ENCODE data around the gene SYNCRIP.

SYNCRIP gene

GRCh38 chr6:85669735-85670194 is 27.1 kb upstream of the SYNCRIP start:
- DNase-seq (ENCODE audit: low read depth): peak; percentile 85

DNA sequence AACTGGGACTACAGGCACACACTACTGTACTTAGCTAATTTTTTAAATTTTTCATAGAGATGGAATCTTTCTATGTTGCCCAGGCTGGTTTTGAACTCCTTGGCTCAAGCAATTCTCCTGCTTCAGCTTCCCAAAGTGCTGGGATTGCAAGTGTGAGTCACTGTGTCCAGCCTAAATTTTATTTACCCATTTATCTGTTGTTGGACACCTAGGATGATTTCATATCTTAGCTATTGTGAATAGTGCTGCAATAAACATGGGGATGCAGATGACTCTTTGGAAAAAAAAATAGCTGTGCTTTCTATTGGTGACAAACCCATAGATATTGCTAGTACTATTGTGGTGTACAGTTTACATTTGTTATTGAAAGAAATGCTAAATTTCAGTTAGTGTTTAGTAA is 19.6 kb upstream of the SYNCRIP start:
- DNase-seq (ENCODE audit: low read depth): peak; percentile 40

DNA sequence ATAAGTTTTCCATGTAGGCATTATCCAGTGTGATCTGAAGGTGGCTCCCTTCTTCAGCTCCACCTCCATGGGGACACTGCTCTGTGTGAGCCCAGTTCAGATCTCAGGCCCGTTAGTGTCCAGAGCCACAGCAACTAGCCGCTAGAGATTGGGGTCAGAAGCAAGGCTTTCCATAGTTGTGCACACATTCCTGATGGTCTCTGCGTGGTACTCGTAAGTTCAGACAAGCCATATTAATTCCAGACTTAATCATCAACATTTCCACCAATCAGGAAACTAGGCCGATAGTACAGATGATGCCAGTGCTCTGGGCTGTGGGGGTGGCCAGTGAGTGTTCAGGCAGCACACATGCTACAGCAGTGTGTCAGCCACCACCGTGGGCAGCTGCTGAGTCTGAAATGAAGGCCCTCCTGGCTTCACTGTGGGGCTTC is 17.5 kb upstream of the SYNCRIP start:
- DNase-seq (ENCODE audit: low read depth): peak; percentile 97

- no peak for DNase-seq (ENCODE audit: low read depth)
Measured at GRCh38 chr6:85650606-85651005, 7.9 kb upstream of the SYNCRIP start.

DNA sequence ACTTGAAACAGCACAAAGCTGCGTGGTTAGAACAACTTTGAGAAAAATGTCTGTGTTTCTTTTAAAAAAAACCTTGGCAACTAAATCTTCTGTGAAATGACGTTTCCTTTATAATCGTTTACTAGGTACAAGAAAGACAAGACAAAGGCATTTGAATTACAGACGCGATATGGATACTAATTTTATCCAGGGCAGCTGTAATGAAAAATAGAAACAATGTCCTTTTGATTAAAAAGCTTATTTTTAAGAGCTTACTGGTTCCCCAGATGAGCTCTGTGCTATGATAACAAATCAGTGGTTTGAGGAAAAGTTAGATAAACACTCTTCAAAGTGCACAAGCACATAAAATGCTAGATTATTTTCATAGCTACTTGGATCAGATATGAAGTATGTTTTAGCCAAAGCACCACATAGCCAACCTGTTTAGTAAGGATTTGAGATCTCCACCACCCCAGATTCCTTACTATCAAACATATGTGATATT is 1.6 kb upstream of the SYNCRIP start:
- peak; percentile 24 for DNase-seq (ENCODE audit: low read depth)

GRCh38 chr6:85643537-85644278 is 1.0 kb upstream of the SYNCRIP start:
- DNase-seq (ENCODE audit: low read depth): peak; percentile 92

DNA sequence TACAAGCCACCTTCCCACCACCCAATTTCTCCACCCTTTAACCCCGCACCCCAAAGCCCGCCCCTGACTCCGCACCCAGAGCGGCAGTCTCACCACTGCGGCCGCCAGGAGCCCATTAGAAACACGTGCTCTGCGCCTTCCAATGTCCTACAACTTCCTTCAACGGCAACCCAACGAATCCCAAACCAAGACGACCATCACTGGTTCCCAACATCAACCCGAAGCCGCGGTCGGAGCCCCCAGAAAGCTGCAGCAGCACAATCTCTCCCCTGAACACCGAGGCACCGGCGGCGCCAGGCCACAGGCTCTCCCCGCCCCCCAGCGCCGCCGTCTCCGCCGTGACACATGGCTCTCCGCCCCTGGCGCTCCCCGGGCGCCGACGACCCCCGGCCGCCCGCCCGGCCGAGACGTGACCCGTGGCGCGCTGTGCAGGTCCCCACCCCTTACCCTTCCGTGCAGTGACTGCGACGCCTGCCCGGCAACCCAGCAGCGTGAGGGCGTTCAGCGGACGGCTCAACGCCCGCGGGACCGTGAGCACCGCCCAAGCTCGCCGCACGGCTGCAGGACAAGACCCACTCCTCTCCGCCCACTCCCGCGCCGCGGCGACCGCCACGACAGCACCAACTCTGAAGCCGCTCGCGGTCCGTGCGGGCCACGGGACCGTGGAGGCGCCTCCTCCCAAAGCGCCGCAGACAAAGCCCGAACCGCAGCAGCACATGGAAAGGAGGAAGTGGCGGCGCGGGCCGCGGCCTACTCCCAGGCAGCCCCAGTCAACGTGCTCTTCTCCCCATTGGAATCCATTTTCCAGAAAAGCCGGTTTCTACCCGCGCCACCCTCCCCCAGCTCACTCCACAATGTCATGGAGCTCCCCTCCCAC is 551 bp downstream of the SYNCRIP start:
- DNase-seq (ENCODE audit: low read depth): peak; percentile 65

GRCh38 chr6:85641522-85641896 is 1.2 kb downstream of the SYNCRIP start:
- DNase-seq (ENCODE audit: low read depth): peak; percentile 70

GRCh38 chr6:85640821-85641220 is 1.9 kb downstream of the SYNCRIP start:
- DNase-seq (ENCODE audit: low read depth): no peak

DNA sequence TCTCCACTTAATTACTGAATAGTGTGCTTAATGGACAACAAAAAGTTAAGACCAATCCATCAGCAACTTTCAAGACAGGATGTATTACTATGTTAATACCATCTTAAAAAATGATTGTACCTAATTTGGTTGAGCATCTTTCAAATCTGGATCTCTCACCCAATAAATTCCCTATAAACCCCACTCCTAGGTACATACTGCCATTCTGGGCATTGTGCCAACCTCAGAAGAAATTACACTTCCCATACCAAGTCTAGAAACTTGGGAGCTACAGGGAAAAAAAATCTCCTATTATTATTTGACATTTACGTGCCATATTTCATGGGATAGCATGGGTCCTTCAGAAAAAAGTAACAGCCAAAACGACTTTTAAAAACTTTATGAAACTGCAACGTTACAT is 5.1 kb downstream of the SYNCRIP start:
- no peak for DNase-seq (ENCODE audit: low read depth)

- no peak for DNase-seq (ENCODE audit: low read depth)
Measured at GRCh38 chr6:85632164-85632942, 10.3 kb downstream of the SYNCRIP start.

- DNase-seq (ENCODE audit: low read depth): peak; percentile 24
Measured at GRCh38 chr6:85631117-85631516, 11.6 kb downstream of the SYNCRIP start.

GRCh38 chr6:85628353-85628752 is 14.3 kb downstream of the SYNCRIP start:
- no peak for DNase-seq (ENCODE audit: low read depth)

DNA sequence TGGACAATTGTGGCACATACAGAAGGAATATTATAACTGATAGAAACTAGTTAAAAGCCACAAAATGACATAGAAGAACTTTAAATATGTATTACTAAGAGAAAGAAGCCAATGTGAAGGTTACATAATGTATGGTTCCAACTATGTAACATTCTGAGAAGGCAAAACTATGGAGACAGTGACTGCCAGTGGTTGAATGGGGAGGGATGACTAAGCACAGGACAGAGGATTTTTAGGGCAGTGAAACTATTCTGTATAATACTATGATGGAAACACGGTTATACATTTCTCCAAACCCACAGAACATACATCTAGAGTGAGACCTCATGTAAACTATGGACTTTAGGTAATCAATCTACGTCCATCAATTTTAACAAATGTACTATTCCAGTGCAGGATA is 22.4 kb downstream of the SYNCRIP start:
- no peak for DNase-seq (ENCODE audit: low read depth)

DNA sequence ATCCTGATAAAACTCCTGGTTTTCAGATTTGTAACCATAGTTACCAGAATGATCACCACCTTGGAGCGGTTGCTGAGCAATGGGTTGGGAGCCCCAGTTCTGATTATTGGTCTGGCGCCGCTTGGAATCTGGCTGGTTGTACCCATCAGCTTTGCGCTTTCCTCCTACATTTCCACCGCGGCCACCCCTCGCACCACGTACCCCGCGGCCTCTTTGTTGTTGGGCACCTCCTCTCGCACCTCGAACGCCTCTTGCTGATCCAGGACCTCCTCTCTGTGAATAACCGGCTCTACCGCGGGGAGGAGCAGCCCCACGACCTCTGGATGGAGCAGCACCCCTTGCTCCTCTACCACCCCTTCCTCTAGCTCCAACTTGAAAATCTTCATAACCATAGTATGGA is 27.9 kb downstream of the SYNCRIP start:
- DNase-seq (ENCODE audit: low read depth): no peak

DNA sequence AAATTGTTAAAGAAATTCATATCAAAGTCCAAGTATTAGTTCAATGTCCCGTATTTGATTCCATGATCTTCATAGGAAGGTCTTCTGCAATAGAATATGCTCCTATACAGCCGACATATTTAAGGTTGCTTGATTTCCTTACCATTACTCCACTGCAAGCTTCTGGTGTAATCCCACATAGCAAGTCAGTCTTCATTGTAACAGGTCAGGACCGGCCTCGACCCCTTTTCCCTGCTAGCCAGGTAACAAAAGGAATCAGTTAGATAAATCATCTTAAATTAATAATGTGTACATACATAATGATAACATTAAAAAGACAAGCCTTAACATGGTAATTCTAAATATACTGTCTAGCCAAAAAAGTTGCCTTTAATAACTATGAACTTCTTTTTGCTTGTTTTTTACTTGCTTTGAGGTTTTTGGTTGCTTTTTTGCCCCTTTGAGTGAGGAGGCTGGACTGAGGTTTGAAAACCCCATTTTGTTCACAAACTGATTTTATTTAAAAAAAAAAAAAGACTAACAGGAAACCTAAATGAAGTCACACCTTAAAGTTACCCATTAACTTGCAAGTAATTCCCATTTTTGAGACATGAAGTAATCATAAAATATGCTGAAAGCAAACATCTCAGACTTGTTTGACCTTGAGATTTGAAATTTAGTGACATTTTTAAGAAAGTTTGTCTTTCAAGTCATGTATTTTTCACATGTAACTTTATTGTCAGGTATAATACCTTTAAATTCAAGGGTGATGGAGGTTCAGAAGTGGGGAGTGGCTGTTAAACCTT is 29.8 kb downstream of the SYNCRIP start:
- DNase-seq (ENCODE audit: low read depth): no peak

DNA sequence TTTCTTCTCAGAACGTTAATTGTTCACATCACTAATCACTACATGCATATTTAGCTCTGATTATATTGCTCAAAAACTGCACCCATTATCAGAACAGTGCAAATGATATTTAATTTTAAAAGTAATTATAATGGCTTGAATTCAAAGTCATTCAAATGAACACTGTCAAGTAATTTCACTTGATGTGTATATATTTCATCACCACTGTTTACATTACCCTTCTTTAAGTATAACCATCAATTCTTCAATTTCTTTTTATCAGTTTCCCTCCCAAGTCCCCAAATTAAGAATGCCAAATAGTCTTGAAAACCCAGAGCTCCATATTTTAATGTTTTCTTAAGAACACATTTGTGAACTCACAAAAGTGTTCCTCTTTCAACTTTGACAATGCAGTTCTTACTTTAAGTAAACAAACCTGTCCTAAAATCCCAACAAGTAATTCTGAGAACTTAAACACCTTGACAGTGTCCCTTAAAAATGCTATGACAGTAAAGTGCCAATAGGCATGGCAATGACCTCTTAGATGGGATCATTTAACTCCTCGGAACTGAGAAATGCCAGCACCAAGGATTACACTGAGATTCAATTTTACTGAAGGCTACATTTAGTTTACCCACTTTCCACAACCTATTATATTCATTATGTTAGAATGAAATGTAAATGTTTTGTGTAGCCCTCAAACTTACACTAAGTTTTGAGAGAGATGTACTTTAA is 32.3 kb downstream of the SYNCRIP start:
- DNase-seq (ENCODE audit: low read depth): no peak

DNA sequence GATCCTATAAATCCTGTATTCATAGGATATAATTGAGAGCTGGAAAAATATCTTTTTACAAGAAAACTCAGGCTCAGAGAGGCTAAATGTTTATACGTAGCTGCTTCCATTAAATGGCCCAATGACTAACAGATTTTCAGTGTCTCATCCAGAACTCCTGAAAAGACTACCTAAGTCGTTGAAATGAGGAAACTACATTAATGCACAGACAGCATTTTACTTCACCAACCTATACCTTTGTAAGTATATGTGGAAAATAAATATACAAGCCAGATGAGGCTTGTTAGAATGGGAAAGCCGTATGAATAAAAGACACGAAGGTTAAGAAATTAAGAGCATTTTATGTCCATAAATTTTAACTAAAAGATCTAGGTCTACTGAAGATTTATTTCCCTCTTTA is 40.6 kb downstream of the SYNCRIP start:
- no peak for DNase-seq (ENCODE audit: low read depth)

DNA sequence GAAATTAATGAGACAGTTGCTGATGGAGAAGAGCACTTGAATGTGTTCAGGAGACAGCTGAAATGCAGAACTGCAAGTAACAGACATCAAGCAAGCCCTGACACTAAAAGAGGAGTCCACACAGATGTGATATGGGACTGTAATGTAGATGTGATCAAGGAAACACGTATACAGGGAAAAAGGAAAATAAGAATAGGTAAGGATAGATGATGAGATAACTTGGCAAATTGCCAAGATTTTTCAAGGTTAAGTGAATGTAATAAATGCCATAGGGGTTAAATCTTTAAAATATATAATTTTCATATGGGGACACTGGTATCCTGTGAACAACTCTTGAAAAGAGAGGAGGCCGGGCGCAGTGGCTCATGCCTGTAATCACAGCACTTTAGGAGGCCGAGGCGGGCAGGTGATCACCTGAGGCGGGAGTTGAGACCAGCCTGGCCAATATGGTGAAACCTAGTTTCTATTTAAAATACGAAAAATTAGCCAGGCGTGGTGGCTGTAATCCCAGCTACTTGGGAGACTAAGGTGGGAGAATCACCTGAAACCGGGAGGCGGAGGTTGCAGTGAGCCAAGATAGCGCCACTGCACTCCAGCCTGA is 41.9 kb downstream of the SYNCRIP start:
- no peak for DNase-seq (ENCODE audit: low read depth)

DNA sequence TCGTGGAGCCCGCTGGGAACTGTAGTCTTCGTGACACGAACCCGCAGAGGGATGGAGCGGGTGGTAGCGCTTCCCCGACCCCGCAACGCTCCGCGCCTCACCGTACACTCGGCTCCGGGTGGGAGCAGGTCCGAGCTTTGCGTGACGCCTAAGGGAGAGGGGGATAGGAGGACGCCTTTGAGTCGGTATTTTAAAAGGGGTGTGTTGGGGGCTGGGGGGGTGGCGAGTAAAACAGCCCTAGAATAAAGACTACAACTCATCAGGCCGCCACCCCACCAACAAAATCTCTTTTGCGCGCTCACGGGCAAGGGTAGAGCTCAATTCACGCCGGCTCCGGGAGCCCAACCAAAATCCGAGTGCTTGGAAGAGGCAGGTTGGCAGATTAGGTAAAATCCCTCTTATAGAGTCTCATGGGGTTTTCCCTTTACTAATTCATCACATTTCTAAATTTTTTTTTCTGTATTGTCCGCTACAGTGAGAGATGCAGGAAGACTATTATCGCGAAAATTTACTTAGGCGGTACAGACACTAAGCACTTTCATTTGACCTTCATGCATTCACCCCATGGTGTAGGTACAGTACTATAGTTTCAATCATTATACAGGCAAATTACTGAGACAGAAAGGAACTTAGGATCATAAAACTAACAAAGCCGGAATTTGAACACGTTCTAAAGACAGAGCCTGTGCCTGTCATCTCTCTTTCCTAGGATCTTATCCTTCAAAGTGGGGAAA is 48.3 kb downstream of the SYNCRIP start:
- DNase-seq (ENCODE audit: low read depth): peak; percentile 56

Data from ELR (cell line).